HG03460 (cell line): Measurements from ENCODE around the gene MS4A4E.
"Not testable (repeated sequence)": the region's sequence is repeated elsewhere in the genome, so short reads cannot be mapped to it uniquely, and the experiment has no call there.

ENCODE experiments used
- ATAC-seq: cut with Tn5 transposase; IDR thresholded peaks from one replicate; pipeline ENCODE4 v1.9.1; 2021; ENCODE audit not compliant: unreplicated experiment

The MS4A4E gene

GRCh38 chr11:60175860-60176275, 67.1 kb downstream of the MS4A4E start:
- ATAC-seq: peak; percentile 57

- no peak for ATAC-seq
Measured at GRCh38 chr11:60172011-60172410, 70.9 kb downstream of the MS4A4E start.

- no peak for ATAC-seq
Measured at GRCh38 chr11:60170566-60170965, 72.4 kb downstream of the MS4A4E start.

GRCh38 chr11:60169264-60169915, 73.5 kb downstream of the MS4A4E start:
- no peak for ATAC-seq

- ATAC-seq: no peak
Measured at GRCh38 chr11:60168306-60168705, 74.6 kb downstream of the MS4A4E start.

GRCh38 chr11:60165951-60166350, 77.0 kb downstream of the MS4A4E start:
- no peak for ATAC-seq

- ATAC-seq: no peak
Measured at GRCh38 chr11:60165538-60165937, 77.4 kb downstream of the MS4A4E start.

- no peak for ATAC-seq
Measured at GRCh38 chr11:60164550-60165075, 78.3 kb downstream of the MS4A4E start.

- ATAC-seq: no peak
Measured at GRCh38 chr11:60161766-60162165, 81.2 kb downstream of the MS4A4E start.

- no peak for ATAC-seq
Measured at GRCh38 chr11:60161107-60161506, 81.8 kb downstream of the MS4A4E start.

- no peak for ATAC-seq
Measured at GRCh38 chr11:60159868-60160267, 83.1 kb downstream of the MS4A4E start.

GRCh38 chr11:60159284-60159683, 83.7 kb downstream of the MS4A4E start:
- no peak for ATAC-seq

- ATAC-seq: no peak
Measured at GRCh38 chr11:60158636-60159035, 84.3 kb downstream of the MS4A4E start.

GRCh38 chr11:60155931-60156330, 87.0 kb downstream of the MS4A4E start:
- no peak for ATAC-seq

- not testable (repeated sequence) for ATAC-seq
Measured at GRCh38 chr11:60152727-60153126, 90.2 kb downstream of the MS4A4E start.

- no peak for ATAC-seq
Measured at GRCh38 chr11:60150279-60150678, 92.7 kb downstream of the MS4A4E start.
